K562 (cell line): ENCODE measurements around the gene VWA8.
"Not testable (repeated sequence)": the region's sequence is repeated elsewhere in the genome, so short reads cannot be mapped to it uniquely, and the experiment has no call there.

ENCODE experiments used
- IRF1 ChIP-seq: sonication (generic); formaldehyde crosslinking; IDR thresholded peaks from 2 replicates; pipeline ENCODE4 v1.8.0; 2022; ENCODE audit warnings: missing genetic modification reagents, mild to moderate bottlenecking, borderline replicate concordance
- POLR2A ChIP-seq: fragments of 450-650 bp; conservative IDR thresholded peaks from 2 replicates; pipeline ENCODE4 v1.6.1; 2016
- ZNF263 ChIP-seq: sonication (generic); formaldehyde crosslinking; IDR thresholded peaks from 2 replicates; pipeline ENCODE4 v1.8.0; 2022; ENCODE audit warnings: mild to moderate bottlenecking, missing genetic modification reagents, borderline replicate concordance

GRCh38 chr13:41637032-41637431 is 323.9 kb downstream of the VWA8 start:
- TF ChIP-seq ZNF263 (CRISPR knock-in tag); POLR2A; IRF1 (CRISPR knock-in tag): not testable (repeated sequence)
